ENCODE data around the gene RHEB. TPM values are rescaled to one million over a fixed set of nuclear protein-coding genes. Genes with fewer than 3 reads are reported as not detected.
"Not testable (repeated sequence)": the region's sequence is repeated elsewhere in the genome, so short reads cannot be mapped to it uniquely, and the experiment has no call there.

Gene RHEB
- total RNA-seq, 1 experiment from 2014 or later = 114 TPM

- no peak overlapping the region for H2BK120ac ChIP-seq (ENCODE audit: low read depth, low read length, poor library complexity, severe bottlenecking)
- H3K27ac ChIP-seq (ENCODE audit: insufficient read length, low read depth, low read length) = no peak overlapping the region
- H3K79me2 ChIP-seq (ENCODE audit: insufficient read depth, low read length) = no peaks in the 10 kb centered on the region
- H4K8ac ChIP-seq (replicated peaks; ENCODE audit: insufficient read length, low read depth, low read length) = no peak overlapping the region
- H2BK20ac ChIP-seq (ENCODE audit: low read depth, low read length, poor library complexity, severe bottlenecking) = no peak overlapping the region
- H3K56ac ChIP-seq (ENCODE audit: insufficient read length, low read depth, low read length) = no peak overlapping the region
- no peaks in the 10 kb centered on the region for H3K27me3 ChIP-seq (ENCODE audit: insufficient read depth, low read length)
- no peak overlapping the region for H3K4me2 ChIP-seq (ENCODE audit: insufficient read depth, insufficient read length, low read length)
- H3K9ac ChIP-seq (ENCODE audit: extremely low read depth, insufficient read length, low read length) = no peak overlapping the region
- no peak overlapping the region for H3T11ph ChIP-seq (ENCODE audit: low read length)
- no peak overlapping the region for H2AK5ac ChIP-seq (ENCODE audit: insufficient read length, low read length)
- H3K18ac ChIP-seq (ENCODE audit: insufficient read length, low read depth, low read length) = no peak overlapping the region
- no peak overlapping the region for H2BK15ac ChIP-seq (ENCODE audit: low read depth, low read length)
- H3K23me2 ChIP-seq (ENCODE audit: insufficient read length, low read depth, low read length, poor library complexity, severe bottlenecking) = no peaks in the 10 kb centered on the region
- H2BK12ac ChIP-seq (ENCODE audit: insufficient read length, low read depth, low read length) = no peak overlapping the region
- H3K23ac ChIP-seq (ENCODE audit: insufficient read length, low read depth, low read length) = no peak overlapping the region
- H3K36me3 Mint-ChIP-seq (ENCODE audit: insufficient read depth in 1 of 3, low read depth in 3 of 3) = no peaks in the 10 kb centered on the region; a peak in 1 of 7 replicates
- no peak overlapping the region for H4K91ac ChIP-seq (ENCODE audit: insufficient read length, low read depth, low read length)
- no peaks in the 10 kb centered on the region for H4K20me1 ChIP-seq (ENCODE audit: control insufficient read depth, insufficient read depth, insufficient read length)
- no peak overlapping the region for H3K27ac Mint-ChIP-seq
- H3K9me3 Mint-ChIP-seq = no peaks in the 10 kb centered on the region; a peak in 2 of 5 replicates
- TF ChIP-seq CTCF (conservative IDR thresholded peaks at IDR 0.05) = no peak
- no peak overlapping the region for H3K4me3 Mint-ChIP-seq
- peaks cover 4% of the 10 kb centered on the region; the same call in 1 of the 2 replicates for H3K27me3 Mint-ChIP-seq (ENCODE audit: low read depth)
- H2BK5ac ChIP-seq (ENCODE audit: insufficient read length, low read length) = no peak overlapping the region
- H3K4ac ChIP-seq (ENCODE audit: low read depth, low read length) = no peak overlapping the region
- no peak overlapping the region for H4K5ac ChIP-seq (ENCODE audit: insufficient read length, low read depth, low read length)
- H3K4me1 ChIP-seq (ENCODE audit: insufficient read depth, low read length) = no peaks in the 10 kb centered on the region; the same call in 1 of the 2 replicates
- no CpG with 5 or more reads among the region's 8 CpGs for WGBS (ENCODE audit: extremely low coverage, insufficient read length, low lambda C conversion rate)
- H2AFZ ChIP-seq (ENCODE audit: low read length) = no peak overlapping the region
- no peak for DNase-seq
- H3K4me1 Mint-ChIP-seq = peaks cover 10 to 13% of the 10 kb centered on the region in 2 experiments
- no peaks in the 10 kb centered on the region for H3K79me1 ChIP-seq (ENCODE audit: insufficient read depth, low read depth, low read length, poor library complexity, severe bottlenecking)
- no peak overlapping the region for H3K14ac ChIP-seq (ENCODE audit: insufficient read depth, low read length)
- H3K9me3 ChIP-seq (ENCODE audit: control insufficient read depth, low read depth, low read length) = no peaks in the 10 kb centered on the region
Observed at GRCh38 chr7:151537818-151538561, 18.3 kb upstream of the RHEB start.

GRCh38 chr7:151536178-151536577 is 16.5 kb upstream of the RHEB start:
- not testable (repeated sequence) for H3K4me1 Mint-ChIP-seq; H3K27ac Mint-ChIP-seq; H3K27me3 Mint-ChIP-seq (ENCODE audit: low read depth); H3K56ac ChIP-seq (ENCODE audit: insufficient read length, low read depth, low read length); H3K23ac ChIP-seq (ENCODE audit: insufficient read length, low read depth, low read length); H2BK20ac ChIP-seq (ENCODE audit: low read depth, low read length, poor library complexity, severe bottlenecking); H4K91ac ChIP-seq (ENCODE audit: insufficient read length, low read depth, low read length); H3K9ac ChIP-seq (ENCODE audit: extremely low read depth, insufficient read length, low read length); H4K8ac ChIP-seq (replicated peaks; ENCODE audit: insufficient read length, low read depth, low read length); H3K4me3 Mint-ChIP-seq; H4K20me1 ChIP-seq (ENCODE audit: control insufficient read depth, insufficient read depth, insufficient read length); H3K14ac ChIP-seq (ENCODE audit: insufficient read depth, low read length); H3K4ac ChIP-seq (ENCODE audit: low read depth, low read length); DNase-seq; H3K9me3 Mint-ChIP-seq; H2AFZ ChIP-seq (ENCODE audit: low read length); H2BK5ac ChIP-seq (ENCODE audit: insufficient read length, low read length); H3K4me2 ChIP-seq (ENCODE audit: insufficient read depth, insufficient read length, low read length); H3K27me3 ChIP-seq (ENCODE audit: insufficient read depth, low read length); H3K27ac ChIP-seq (ENCODE audit: insufficient read length, low read depth, low read length); H2BK120ac ChIP-seq (ENCODE audit: low read depth, low read length, poor library complexity, severe bottlenecking); H2AK5ac ChIP-seq (ENCODE audit: insufficient read length, low read length); H3K79me1 ChIP-seq (ENCODE audit: insufficient read depth, low read depth, low read length, poor library complexity, severe bottlenecking); H2BK12ac ChIP-seq (ENCODE audit: insufficient read length, low read depth, low read length); H3K23me2 ChIP-seq (ENCODE audit: insufficient read length, low read depth, low read length, poor library complexity, severe bottlenecking); H4K5ac ChIP-seq (ENCODE audit: insufficient read length, low read depth, low read length); H3K18ac ChIP-seq (ENCODE audit: insufficient read length, low read depth, low read length); H3K79me2 ChIP-seq (ENCODE audit: insufficient read depth, low read length); H3T11ph ChIP-seq (ENCODE audit: low read length); H3K4me1 ChIP-seq (ENCODE audit: insufficient read depth, low read length); H3K9me3 ChIP-seq (ENCODE audit: control insufficient read depth, low read depth, low read length); H3K36me3 Mint-ChIP-seq (ENCODE audit: insufficient read depth in 1 of 3, low read depth in 3 of 3); H2BK15ac ChIP-seq (ENCODE audit: low read depth, low read length)
- no CpG with 5 or more reads among the region's 2 CpGs for WGBS (ENCODE audit: extremely low coverage, insufficient read length, low lambda C conversion rate)

Measured in H9 (cell line).